Keratinocyte (primary cell): ENCODE data around the gene EFHB. TPM values are rescaled to one million over a fixed set of nuclear protein-coding genes. Genes with fewer than 3 reads are reported as not detected.
A peak's percentile ranks its signal among the peaks of the same experiment; 100 is the strongest.
"Not testable (repeated sequence)": the region's sequence is repeated elsewhere in the genome, so short reads cannot be mapped to it uniquely, and the experiment has no call there.

Source experiments
- DNase-seq: peaks from one replicate; pipeline ENCODE4 v3.0.0-alpha.2; 2011; ENCODE audit warnings: low read depth, missing footprints, low spot score
- FAIRE-seq: peaks from 2 replicates; lab custom pipeline; 2011; peaks lifted over from hg19 to GRCh38; lab: Jason Lieb, UNC
- H2AFZ ChIP-seq: 2 replicates; pipeline ENCODE4 v1.6.0; 2012; ENCODE audit warnings: low read length, control low read depth, inconsistent platforms; ENCODE audit not compliant: control insufficient read depth
- H3K27ac ChIP-seq: 2 replicates; pipeline ENCODE4 v1.5.1; 2011; ENCODE audit warnings: low read length; ENCODE audit not compliant: control insufficient read depth, insufficient read depth
- H3K27me3 ChIP-seq: 3 replicates; pipeline ENCODE4 v1.6.0; 2011; ENCODE audit warnings: low read length; ENCODE audit not compliant: control insufficient read depth, insufficient read depth; ENCODE audit errors: extremely low read depth
- H3K36me3 ChIP-seq, 2 experiments: 2 replicates in 1 of 2; 3 replicates in 1 of 2; pipeline ENCODE4 v1.5.1; 2011; ENCODE audit warnings: low read length in 2 of 2, mild to moderate bottlenecking in 1 of 2; ENCODE audit not compliant: control insufficient read depth in 2 of 2, insufficient read depth in 2 of 2; ENCODE audit errors: extremely low read depth in 1 of 2
- H3K4me1 ChIP-seq: 3 replicates; pipeline ENCODE4 v1.5.1; 2011; ENCODE audit warnings: low read length; ENCODE audit not compliant: control insufficient read depth, insufficient read depth; ENCODE audit errors: extremely low read depth
- H3K4me2 ChIP-seq: 3 replicates; pipeline ENCODE4 v1.6.0; 2011; ENCODE audit warnings: low read depth, low read length; ENCODE audit not compliant: control insufficient read depth, insufficient read depth; ENCODE audit errors: extremely low read depth
- H3K4me3 ChIP-seq, 3 experiments: fragments of 200-600 bp in 1 of 3; sonication (generic) in 1 of 3; 2 replicates in 2 of 3; 3 replicates in 1 of 3; pipeline ENCODE4 v1.5.1; 2011 to 2016; ENCODE audit warnings: low read length in 3 of 3, mild to moderate bottlenecking in 3 of 3, control low read depth in 2 of 3, inconsistent platforms in 1 of 3, low read depth in 1 of 3, mixed read lengths in 1 of 3, mixed run types in 1 of 3, moderate library complexity in 1 of 3; ENCODE audit not compliant: control insufficient read depth in 2 of 3, insufficient read depth in 2 of 3; ENCODE audit errors: extremely low read depth in 1 of 3
- H3K79me2 ChIP-seq: 2 replicates; pipeline ENCODE4 v1.6.0; 2012; ENCODE audit warnings: low read length; ENCODE audit not compliant: control insufficient read depth, insufficient read depth
- H3K9ac ChIP-seq: 3 replicates; pipeline ENCODE4 v1.6.0; 2011; ENCODE audit warnings: low read length; ENCODE audit not compliant: control insufficient read depth, insufficient read depth; ENCODE audit errors: extremely low read depth
- H3K9me1 ChIP-seq: 3 replicates; pipeline ENCODE4 v1.6.0; 2011; ENCODE audit warnings: low read length; ENCODE audit not compliant: control insufficient read depth, insufficient read depth; ENCODE audit errors: extremely low read depth
- H3K9me3 ChIP-seq: 2 replicates; pipeline ENCODE4 v1.5.1; 2012; ENCODE audit warnings: low read depth, low read length; ENCODE audit not compliant: control insufficient read depth
- H4K20me1 ChIP-seq: 3 replicates; pipeline ENCODE4 v1.6.0; 2011; ENCODE audit warnings: low read length; ENCODE audit not compliant: control insufficient read depth, insufficient read depth; ENCODE audit errors: extremely low read depth
- CTCF ChIP-seq, 3 experiments: IDR thresholded peaks in 1 of 3; conservative IDR thresholded peaks in 1 of 3; optimal IDR thresholded peaks in 1 of 3; 2 replicates in 2 of 3; 3 replicates in 1 of 3; pipeline versions ENCODE3 to v1.5.1; 2011; ENCODE audit warnings: low read length in 3 of 3, mild to moderate bottlenecking in 3 of 3, moderate library complexity in 2 of 3, control low read depth in 1 of 3, inconsistent platforms in 1 of 3; ENCODE audit not compliant: insufficient read depth in 2 of 3; ENCODE audit errors: extremely low read depth in 1 of 3
- EZH2 ChIP-seq: IDR thresholded peaks from one replicate; pipeline ENCODE4 v1.6.1; 2012; ENCODE audit warnings: inconsistent platforms, mild to moderate bottlenecking, low read length, moderate library complexity
- dilution Hi-C: fragments of 300-500 bp; cut with MboI; formaldehyde crosslinking; loops from one replicate; pipeline ENCODE4 v1.7.0; 2020; ENCODE audit warnings: low sequenced_read_pairs; ENCODE audit not compliant: extremely low pct_ligation_motif_present
- polyA plus RNA-seq, 5 experiments: library from polyadenylated mRNA; depleted of rRNA in 3 of 5; stranded (reverse) in 3 of 5; stranded (forward) in 1 of 5; unstranded in 1 of 5; fragments of >200 nt; gene quantifications; 1 replicate in 1 of 5; 2 replicates in 3 of 5; 3 replicates in 1 of 5; pipeline versions ENCODE4 v1.2.1 to v1.2.3, GENCODE V29; 2011 to 2012; ENCODE audit warnings: missing spikeins in 2 of 5, low read depth in 1 of 5, low replicate concordance in 1 of 5

EFHB gene
- polyA plus RNA-seq, 1 donor (not counting 4 experiments of a cell fraction or from before 2014, with no cell fraction given), result 0.26 TPM

GRCh38 chr3:19891740-19892139 is 42.3 kb downstream of the EFHB start:
- FAIRE-seq, result peak; percentile 43
- DNase-seq, result no peak

GRCh38 chr3:19888428-19889152 is 45.4 kb downstream of the EFHB start:
- no peaks in the 10 kb centered on the region for H3K9me3 ChIP-seq
- H2AFZ ChIP-seq, result peak overlapping the region; percentile 86
- H4K20me1 ChIP-seq, result no peaks in the 10 kb centered on the region
- peak overlapping the region; percentile 57 for H3K4me2 ChIP-seq
- no peaks in the 10 kb centered on the region for H3K9me1 ChIP-seq
- peak overlapping the region; percentile 39 for H3K9ac ChIP-seq
- H3K4me1 ChIP-seq, result peaks cover 27% of the 10 kb centered on the region
- H3K4me3 ChIP-seq, result peak overlapping the region in 2 of 3 experiments; percentile 1 to 45
- no peaks in the 10 kb centered on the region for H3K27me3 ChIP-seq
- FAIRE-seq (no peak), DNase-seq (no peak)
- H3K36me3 ChIP-seq, result no peaks in the 10 kb centered on the region
- TF ChIP-seq EZH2, result no peak
- TF ChIP-seq CTCF (optimal IDR thresholded peaks at IDR 0.05 in 1 of 3, IDR thresholded peaks at IDR 0.05 in 1 of 3, conservative IDR thresholded peaks at IDR 0.05 in 1 of 3; ENCODE audit: extremely low read depth in 1 of 3, insufficient read depth in 2 of 3, low read length in 3 of 3), result no peak
- dilution Hi-C loops, result no loop called here
- H3K27ac ChIP-seq, result peak overlapping the region; percentile 45
- H3K79me2 ChIP-seq, result no peaks in the 10 kb centered on the region

More at GRCh38 chr3:19891740-19892139, 42.3 kb downstream of the EFHB start:
- Histone ChIP-seq H4K20me1 (no peaks in the 10 kb centered on the region), H2AFZ (peak overlapping the region; percentile 19), H3K9me3 (no peaks in the 10 kb centered on the region), H3K4me2 (no peak overlapping the region), H3K27me3 (no peaks in the 10 kb centered on the region), H3K27ac (no peak overlapping the region), H3K4me1 (peaks cover 27% of the 10 kb centered on the region), H3K36me3 (no peaks in the 10 kb centered on the region), H3K4me3 (no peak overlapping the region), H3K9me1 (no peaks in the 10 kb centered on the region), H3K79me2 (no peaks in the 10 kb centered on the region), H3K9ac (no peak overlapping the region)
- dilution Hi-C loops, result no loop called here
- TF ChIP-seq CTCF (optimal IDR thresholded peaks at IDR 0.05 in 1 of 3, IDR thresholded peaks at IDR 0.05 in 1 of 3, conservative IDR thresholded peaks at IDR 0.05 in 1 of 3; ENCODE audit: extremely low read depth in 1 of 3, insufficient read depth in 2 of 3, low read length in 3 of 3) (no peak), EZH2 (no peak)

GRCh38 chr3:19887122-19887521 is 46.9 kb downstream of the EFHB start:
- H3K9ac ChIP-seq, H2AFZ ChIP-seq, dilution Hi-C loops, H3K9me3 ChIP-seq, DNase-seq, H3K36me3 ChIP-seq, H3K79me2 ChIP-seq, H3K4me2 ChIP-seq, H3K27me3 ChIP-seq, FAIRE-seq, H4K20me1 ChIP-seq, H3K27ac ChIP-seq, H3K9me1 ChIP-seq, H3K4me3 ChIP-seq: not testable (repeated sequence)
- H3K4me1 ChIP-seq, result peaks cover 27% of the 10 kb centered on the region
